ENCODE data around the gene BHLHA15.

DNA sequence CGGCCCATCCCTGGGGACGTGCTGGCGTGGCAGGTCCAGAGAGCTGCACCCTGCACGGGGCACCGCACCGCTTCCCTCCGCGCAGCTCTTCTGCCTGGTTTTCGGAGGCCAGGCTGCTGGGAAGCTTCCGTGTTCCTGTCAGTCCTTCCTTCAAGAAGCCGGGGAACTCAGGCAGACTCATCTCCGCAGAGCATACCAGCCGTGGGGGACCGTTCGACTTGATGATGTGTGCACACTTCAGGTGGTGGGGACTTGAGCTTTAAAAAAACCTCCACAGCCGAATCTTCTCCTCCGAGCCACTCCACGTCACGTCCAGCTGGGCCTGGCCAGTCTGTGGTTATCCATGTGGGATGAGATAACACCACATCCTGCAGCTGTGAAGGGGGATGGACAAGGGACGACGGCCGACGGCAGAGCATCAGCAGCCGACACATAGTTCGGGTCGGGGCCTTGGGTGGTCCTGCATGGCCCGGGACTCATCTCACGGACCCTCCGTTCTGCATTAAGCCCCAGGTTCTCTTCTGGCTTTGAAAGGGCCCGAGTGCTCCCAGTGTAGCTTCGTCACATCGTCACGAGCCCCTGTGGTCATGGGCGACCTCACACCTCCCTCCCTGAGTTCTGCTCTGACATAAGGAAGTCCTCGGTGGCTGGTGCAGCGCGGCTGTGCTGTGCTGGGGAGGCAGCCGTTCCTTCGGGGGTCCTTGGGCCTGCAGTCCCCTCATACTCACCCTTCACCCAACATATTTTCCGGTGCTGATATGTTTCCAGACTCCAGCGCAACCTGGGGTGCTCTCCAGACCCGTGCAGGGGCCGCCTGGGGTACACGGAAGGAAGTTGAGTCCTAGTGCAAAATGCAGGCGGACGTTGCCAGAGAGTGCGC lies 4.5 kb upstream of the BHLHA15 start:
- TF ChIP-seq FOXA1 (IDR thresholded peaks at IDR 0.05): no peak
- no peak for TF ChIP-seq LEF1 (IDR thresholded peaks at IDR 0.05; ENCODE audit: borderline replicate concordance)
- no peak for TF ChIP-seq SUZ12 (IDR thresholded peaks at IDR 0.05)
- TF ChIP-seq SP1 (IDR thresholded peaks at IDR 0.05): no peak
- no peak for TF ChIP-seq TARDBP (IDR thresholded peaks at IDR 0.05)
- no peak for TF ChIP-seq FOXM1 (IDR thresholded peaks at IDR 0.05; ENCODE audit: borderline replicate concordance)
- no peak for TF ChIP-seq BHLHE40 (IDR thresholded peaks at IDR 0.05; ENCODE audit: borderline replicate concordance)
- TF ChIP-seq, protein P1, sequence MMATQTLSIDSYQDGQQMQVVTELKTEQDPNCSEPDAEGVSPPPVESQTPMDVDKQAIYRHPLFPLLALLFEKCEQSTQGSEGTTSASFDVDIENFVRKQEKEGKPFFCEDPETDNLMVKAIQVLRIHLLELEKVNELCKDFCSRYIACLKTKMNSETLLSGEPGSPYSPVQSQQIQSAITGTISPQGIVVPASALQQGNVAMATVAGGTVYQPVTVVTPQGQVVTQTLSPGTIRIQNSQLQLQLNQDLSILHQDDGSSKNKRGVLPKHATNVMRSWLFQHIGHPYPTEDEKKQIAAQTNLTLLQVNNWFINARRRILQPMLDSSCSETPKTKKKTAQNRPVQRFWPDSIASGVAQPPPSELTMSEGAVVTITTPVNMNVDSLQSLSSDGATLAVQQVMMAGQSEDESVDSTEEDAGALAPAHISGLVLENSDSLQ (IDR thresholded peaks at IDR 0.05): no peak
- TF ChIP-seq FOXK2 (IDR thresholded peaks at IDR 0.05): no peak
- no peak for TF ChIP-seq L3MBTL2 (conservative IDR thresholded peaks at IDR 0.05)
- TF ChIP-seq ELF4 (IDR thresholded peaks at IDR 0.05): no peak
- TF ChIP-seq HDGF (IDR thresholded peaks at IDR 0.05; ENCODE audit: borderline replicate concordance): no peak
